GM12872 (cell line): ENCODE data around the gene SLC46A3.

Experiments used
- TF ChIP-seq, protein P1 (sequence below): IDR thresholded peaks from 3 replicates; pipeline ENCODE4 v1.5.1; 2011; ENCODE audit warnings: low read depth, mild to moderate bottlenecking, low read length, moderate library complexity; ENCODE audit not compliant: insufficient read depth

The SLC46A3 gene

DNA sequence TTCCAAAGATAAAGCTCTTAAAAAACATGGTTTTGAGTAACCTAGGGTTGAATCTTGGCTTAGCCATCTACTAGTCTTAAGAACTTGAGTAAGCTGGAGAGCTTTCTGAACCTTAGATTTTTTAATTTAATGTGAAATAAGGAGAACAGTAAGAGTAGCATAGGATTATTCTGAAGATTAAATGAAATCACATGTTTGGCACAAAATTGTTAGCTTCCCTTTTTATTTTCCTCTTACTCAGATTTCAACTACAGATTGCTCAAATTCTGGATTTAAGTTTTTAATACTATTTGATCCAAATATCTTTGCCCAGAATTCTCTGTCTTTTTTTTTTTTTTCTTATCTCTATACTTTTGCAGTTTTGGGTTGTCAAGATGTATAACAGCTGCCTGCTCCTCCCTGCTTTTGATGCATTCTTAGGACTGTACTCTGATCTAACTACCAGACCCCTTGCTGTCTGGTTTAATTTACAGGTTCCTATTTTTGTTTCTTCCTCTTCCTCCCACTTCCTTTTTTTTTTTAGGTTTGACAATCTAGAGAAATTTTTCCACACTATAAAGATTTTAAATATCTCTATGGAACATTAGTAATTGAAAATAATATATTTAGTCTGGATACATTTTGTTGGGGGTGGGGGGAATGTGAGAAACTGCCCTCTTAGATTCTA is 47.5 kb downstream of the SLC46A3 start:
- TF ChIP-seq, protein P1, sequence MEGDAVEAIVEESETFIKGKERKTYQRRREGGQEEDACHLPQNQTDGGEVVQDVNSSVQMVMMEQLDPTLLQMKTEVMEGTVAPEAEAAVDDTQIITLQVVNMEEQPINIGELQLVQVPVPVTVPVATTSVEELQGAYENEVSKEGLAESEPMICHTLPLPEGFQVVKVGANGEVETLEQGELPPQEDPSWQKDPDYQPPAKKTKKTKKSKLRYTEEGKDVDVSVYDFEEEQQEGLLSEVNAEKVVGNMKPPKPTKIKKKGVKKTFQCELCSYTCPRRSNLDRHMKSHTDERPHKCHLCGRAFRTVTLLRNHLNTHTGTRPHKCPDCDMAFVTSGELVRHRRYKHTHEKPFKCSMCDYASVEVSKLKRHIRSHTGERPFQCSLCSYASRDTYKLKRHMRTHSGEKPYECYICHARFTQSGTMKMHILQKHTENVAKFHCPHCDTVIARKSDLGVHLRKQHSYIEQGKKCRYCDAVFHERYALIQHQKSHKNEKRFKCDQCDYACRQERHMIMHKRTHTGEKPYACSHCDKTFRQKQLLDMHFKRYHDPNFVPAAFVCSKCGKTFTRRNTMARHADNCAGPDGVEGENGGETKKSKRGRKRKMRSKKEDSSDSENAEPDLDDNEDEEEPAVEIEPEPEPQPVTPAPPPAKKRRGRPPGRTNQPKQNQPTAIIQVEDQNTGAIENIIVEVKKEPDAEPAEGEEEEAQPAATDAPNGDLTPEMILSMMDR = no peak

DNA sequence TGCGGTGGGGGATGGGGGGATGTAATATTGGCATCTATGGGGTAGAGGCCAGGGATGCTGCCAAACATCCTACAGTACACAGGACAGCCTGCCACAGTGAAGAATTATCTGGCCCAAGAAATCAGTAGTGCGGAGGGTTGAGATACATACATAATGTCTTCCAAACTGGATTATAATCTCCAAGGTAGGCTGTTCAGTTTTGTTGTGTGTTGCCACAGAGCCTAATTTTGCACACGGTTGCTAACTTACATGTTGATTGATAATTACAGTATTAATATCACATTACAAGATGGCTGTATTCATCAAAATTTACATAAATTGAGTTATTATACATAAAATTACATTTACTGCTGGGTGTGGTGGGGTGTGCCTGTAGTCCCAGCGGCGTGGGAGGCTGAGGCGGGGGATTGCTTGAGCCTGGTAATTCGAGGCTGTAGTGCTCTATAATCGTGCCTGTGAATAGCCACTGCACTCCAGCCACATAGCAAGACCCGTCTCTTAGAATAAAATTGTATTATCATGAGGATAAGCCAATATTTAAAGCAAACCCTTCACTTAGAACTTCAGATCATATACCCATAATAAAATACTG is 51.8 kb downstream of the SLC46A3 start:
- TF ChIP-seq, protein P1 = no peak

DNA sequence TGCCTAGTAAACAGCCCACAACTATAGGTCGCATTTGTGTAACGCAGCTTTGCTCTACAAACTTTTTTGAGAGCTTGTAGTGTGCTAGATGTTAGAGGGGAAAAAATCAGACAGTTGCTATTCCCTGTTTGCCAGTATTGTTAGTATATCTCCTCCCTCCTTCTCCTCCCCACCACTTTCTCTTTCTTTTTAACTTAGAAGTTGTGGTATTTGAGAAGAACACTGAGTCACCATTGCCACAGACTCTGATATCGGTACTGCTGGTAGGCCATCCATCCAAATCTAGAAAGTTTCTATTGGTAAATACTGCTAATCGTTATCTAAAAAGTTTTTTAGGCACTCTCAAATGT is 59.2 kb downstream of the SLC46A3 start:
- TF ChIP-seq, protein P1 = no peak

DNA sequence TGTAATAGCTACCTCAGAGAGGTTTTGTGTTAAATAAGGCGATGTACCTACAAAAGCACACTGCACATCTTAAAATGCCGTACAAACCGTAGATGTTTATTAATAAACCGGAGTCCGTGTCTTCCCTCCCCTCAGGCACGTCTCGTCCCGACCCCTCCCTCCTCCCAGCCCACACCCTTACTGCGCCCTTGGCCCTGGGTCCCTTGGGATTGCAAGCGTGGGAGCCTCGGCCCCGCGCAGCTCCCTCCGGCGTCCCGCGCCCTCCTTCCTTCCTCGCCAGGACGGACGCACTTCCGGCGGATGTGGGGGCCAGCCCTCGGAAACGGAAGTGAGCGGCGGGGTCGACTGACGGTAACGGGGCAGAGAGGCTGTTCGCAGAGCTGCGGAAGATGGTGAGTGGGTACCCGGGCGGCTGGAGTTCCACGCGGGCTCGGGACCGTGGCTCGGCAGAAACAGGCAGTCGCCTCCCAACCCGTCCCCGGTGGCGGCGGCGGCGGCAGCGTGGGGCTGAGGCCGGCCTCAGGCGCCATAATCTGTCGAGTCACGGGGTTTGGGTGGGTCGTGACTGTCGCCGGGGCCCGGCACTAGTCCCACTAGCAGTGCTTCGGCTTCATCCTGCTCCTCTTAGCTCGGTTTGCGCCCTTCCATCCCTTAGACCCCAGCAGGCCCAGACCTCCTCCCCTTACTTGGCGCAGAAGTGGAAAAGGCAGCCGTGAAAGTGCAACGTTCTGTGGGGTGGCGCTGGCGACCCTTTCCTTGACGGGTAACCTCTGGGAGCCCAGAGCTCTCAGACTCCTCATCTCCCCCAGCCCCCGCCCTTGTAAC is 59.8 kb downstream of the SLC46A3 start, which contains the start of gene POMP:
TSS of gene POMP (plus strand) at position 335 of the 825 bp plus-strand sequence. CDS start at position 390, 55 bp downstream.
- TF ChIP-seq, protein P1 = no peak

DNA sequence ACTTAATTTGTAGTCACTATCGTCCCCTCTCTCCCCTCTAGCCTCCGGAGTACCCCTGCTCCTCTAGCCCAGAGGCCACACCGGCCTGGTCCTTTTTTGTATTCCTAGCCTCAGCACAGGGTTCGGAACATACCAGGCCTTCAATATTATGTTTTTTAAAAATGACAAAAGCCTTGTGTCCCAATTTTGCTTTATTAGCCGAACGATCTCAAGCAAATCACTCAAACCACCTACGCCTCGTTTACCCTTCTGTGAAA is 60.3 kb downstream of the SLC46A3 start:
- TF ChIP-seq, protein P1 = no peak

DNA sequence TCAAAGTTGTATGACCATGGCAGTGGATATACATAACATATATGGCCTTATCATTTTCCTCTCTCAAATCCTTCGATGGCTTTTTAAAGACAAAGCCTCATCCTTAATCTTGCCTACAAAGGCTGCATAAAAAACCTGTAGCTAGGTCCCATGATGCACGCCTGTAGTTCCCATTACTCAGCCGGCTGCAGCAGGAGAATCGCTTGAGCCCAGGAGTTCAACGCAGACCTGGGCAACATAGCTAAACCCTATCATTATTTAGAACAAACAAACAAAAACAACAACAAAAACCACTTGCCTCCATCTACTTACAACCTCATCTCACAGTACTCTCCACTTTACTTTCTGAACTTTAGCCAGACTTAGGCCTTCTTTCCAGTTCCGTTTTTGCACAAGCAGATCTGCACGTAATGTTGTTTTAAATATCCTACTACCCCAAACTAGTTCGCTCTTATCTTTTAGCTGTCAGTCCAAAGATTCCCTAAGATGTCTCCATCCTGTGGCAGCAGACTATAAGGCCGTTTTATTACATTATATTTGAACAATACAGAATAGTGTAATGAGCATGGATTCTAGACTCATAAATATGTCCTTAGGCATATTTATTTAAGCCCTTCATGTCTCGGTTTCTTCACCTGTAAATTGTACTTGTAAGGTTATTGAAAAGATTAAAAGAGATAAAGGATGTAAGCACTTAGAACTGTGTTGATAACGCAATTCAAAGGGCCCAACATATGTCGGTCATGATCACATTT is 60.8 kb downstream of the SLC46A3 start:
- TF ChIP-seq, protein P1 = no peak

DNA sequence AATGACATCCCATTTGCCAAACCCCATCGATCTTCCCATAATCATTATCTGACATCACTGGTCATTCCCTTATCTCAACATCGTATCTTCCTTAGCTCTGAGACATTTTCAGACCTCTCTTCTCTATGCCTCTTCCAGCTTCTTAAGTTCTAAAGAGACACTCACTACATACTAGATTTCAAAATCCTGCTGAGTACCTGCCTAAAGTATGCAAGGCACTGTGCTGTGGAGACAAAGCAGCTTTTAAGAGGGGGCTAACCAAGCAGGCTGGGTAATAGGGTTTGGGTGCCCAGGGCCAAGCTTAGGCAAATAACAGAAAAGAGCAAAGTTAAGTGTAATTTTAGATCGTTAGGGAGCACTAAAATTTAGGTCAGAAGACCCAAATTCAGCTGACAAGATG is 63.2 kb downstream of the SLC46A3 start:
- TF ChIP-seq, protein P1 = no peak
